Suprapubic skin (tissue), 4 donors: ENCODE measurements around the gene ATF1. TPM values are rescaled to one million over a fixed set of nuclear protein-coding genes. Genes with fewer than 3 reads are reported as not detected.

Experiments
- DNase-seq, 2 donors: peaks; one replicate each; pipeline ENCODE4 v3.0.0-alpha.2; 2019; ENCODE audit warnings: low spot score in 2 of 2
- H3K27ac ChIP-seq: fragments of 200-600 bp; sonication (generic); one replicate; pipeline ENCODE4 v1.5.1; 2019
- H3K27me3 ChIP-seq: fragments of 200-600 bp; sonication (generic); one replicate; pipeline ENCODE4 v1.5.1; 2019
- H3K36me3 ChIP-seq: fragments of 200-600 bp; sonication (generic); one replicate; pipeline ENCODE4 v1.5.1; 2019
- H3K4me1 ChIP-seq: fragments of 200-600 bp; sonication (generic); one replicate; pipeline ENCODE4 v1.5.1; 2019
- H3K4me3 ChIP-seq: fragments of 200-600 bp; sonication (generic); one replicate; pipeline ENCODE4 v1.5.1; 2019; ENCODE audit warnings: mild to moderate bottlenecking
- H3K9me3 ChIP-seq: fragments of 200-600 bp; sonication (generic); one replicate; pipeline ENCODE4 v1.5.1; 2019
- EP300 ChIP-seq: sonication (generic); formaldehyde crosslinking; IDR thresholded peaks from one replicate; pipeline ENCODE4 v1.6.1; 2017; ENCODE audit warnings: antibody characterized with exemption
- POLR2A ChIP-seq, 2 donors: fragments of 450-650 bp; IDR thresholded peaks; one replicate each; pipeline ENCODE4 v1.6.1; 2017; ENCODE audit warnings: antibody characterized with exemption in 2 of 2, mild to moderate bottlenecking in 2 of 2, moderate library complexity in 2 of 2
- POLR2AphosphoS5 ChIP-seq, 3 donors: sonication (generic); formaldehyde crosslinking; IDR thresholded peaks; one replicate each; pipeline ENCODE4 v1.6.1; 2017; ENCODE audit warnings: antibody characterized with exemption in 3 of 3
- WGBS: methylation state at CpG from one replicate; pipeline ENCODE4 v1.1.5; 2018; 5-methylcytosine and 5-hydroxymethylcytosine counted together
- total RNA-seq, 4 donors: library from RNA; depleted of rRNA; stranded (reverse); fragments of >200 nt; gene quantifications; one replicate each; pipeline ENCODE4 v1.1.0, GENCODE V29; 2016
- TF ChIP-seq, protein P1 (sequence below), 2 donors: fragments of 200-600 bp in 1 of 2; fragments of 450-650 bp in 1 of 2; sonication (generic) in 1 of 2; IDR thresholded peaks; one replicate each; pipeline ENCODE4 v1.5.1; 2016 to 2019; ENCODE audit warnings: antibody characterized with exemption in 2 of 2, mild to moderate bottlenecking in 1 of 2, moderate library complexity in 1 of 2

Gene ATF1
- total RNA-seq, 4 donors from 2014 or later, result 14.8 to 32.6 (median 18.8) TPM

DNA sequence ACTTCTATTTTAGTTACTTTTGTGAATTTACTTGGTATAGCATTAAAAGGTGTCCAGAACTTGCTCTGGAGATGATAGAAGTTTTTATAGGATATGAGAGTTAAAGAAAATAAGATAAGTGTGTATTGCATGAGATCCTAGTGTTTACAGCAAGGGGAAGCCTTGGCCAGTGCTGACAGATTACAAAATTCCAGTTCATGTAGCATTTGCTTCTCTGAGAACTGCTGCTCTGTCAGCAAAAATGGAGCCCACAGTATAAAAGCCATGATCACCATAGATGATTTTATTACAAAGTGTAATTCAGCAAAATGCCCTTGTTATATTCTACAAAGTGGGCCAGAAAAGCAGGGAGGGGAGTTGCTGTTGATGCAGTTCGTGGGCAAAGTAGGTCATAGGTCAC is 40.0 kb upstream of the ATF1 start:
- DNase-seq, result no peak
- Histone ChIP-seq H3K27me3 (no peaks in the 10 kb centered on the region), H3K4me1 (no peaks in the 10 kb centered on the region), H3K9me3 (no peaks in the 10 kb centered on the region), H3K27ac (no peak overlapping the region), H3K36me3 (peaks cover 98% of the 10 kb centered on the region), H3K4me3 (no peak overlapping the region)
- TF ChIP-seq EP300 (no peak), POLR2A (IDR thresholded peaks at IDR 0.05) (no peak), POLR2AphosphoS5 (IDR thresholded peaks at IDR 0.05) (no peak)
- TF ChIP-seq, protein P1, sequence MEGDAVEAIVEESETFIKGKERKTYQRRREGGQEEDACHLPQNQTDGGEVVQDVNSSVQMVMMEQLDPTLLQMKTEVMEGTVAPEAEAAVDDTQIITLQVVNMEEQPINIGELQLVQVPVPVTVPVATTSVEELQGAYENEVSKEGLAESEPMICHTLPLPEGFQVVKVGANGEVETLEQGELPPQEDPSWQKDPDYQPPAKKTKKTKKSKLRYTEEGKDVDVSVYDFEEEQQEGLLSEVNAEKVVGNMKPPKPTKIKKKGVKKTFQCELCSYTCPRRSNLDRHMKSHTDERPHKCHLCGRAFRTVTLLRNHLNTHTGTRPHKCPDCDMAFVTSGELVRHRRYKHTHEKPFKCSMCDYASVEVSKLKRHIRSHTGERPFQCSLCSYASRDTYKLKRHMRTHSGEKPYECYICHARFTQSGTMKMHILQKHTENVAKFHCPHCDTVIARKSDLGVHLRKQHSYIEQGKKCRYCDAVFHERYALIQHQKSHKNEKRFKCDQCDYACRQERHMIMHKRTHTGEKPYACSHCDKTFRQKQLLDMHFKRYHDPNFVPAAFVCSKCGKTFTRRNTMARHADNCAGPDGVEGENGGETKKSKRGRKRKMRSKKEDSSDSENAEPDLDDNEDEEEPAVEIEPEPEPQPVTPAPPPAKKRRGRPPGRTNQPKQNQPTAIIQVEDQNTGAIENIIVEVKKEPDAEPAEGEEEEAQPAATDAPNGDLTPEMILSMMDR (IDR thresholded peaks at IDR 0.05), result no peak
- 63% methylated on average over 1 of the region's 1 CpG for WGBS

DNA sequence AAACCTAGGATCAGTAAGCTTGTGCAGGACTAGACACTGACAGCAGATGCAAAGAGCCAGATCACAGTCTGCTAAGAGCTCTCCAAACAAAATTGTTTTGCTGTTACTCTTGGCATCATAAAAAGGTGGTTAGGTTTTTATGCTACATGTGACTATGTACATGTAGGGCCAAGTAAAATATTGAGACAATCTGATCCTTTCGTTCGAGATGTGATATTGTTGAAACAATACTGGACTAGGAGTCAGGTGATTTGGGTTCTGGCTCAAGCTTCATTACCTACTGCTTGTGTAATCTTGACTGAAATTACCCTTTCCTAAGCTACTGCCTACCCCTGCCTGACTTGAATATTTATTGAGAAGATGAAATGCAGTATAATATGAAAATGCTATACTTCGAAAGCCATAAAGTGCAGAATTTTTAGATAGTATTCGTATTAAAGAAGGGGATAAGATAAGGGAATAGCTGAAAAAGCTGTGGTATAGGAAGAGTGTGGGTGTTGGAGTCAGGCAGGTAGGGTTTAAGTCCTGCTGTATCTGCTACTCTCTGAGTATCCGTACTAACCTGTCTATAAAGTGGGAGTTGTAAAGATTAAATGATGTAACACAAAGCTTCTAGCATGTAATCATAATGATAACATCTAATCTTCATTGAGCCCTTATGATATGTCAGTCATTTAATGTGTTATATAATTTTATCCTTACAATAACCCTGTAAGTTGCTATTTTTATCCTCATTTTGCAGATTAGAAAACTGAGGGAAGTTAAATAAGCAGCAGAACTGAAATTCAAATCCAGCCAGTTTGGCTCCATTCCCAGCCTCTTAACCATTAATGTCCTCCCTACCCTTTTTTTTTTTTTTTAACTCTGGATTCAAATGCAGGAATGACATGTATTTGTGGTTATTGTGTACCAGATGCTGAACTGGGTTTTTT is 38.6 kb upstream of the ATF1 start:
- Histone ChIP-seq H3K27ac (no peak overlapping the region), H3K4me3 (no peak overlapping the region), H3K4me1 (no peaks in the 10 kb centered on the region), H3K27me3 (no peaks in the 10 kb centered on the region), H3K9me3 (no peaks in the 10 kb centered on the region), H3K36me3 (peaks cover 100% of the 10 kb centered on the region)
- WGBS, result 69% methylated on average over 5 of the region's 5 CpGs
- TF ChIP-seq, protein P1 (IDR thresholded peaks at IDR 0.05), result no peak
- TF ChIP-seq POLR2A (IDR thresholded peaks at IDR 0.05), result no peak
- TF ChIP-seq POLR2AphosphoS5 (IDR thresholded peaks at IDR 0.05), result no peak
- TF ChIP-seq EP300, result no peak
- DNase-seq, result no peak

DNA sequence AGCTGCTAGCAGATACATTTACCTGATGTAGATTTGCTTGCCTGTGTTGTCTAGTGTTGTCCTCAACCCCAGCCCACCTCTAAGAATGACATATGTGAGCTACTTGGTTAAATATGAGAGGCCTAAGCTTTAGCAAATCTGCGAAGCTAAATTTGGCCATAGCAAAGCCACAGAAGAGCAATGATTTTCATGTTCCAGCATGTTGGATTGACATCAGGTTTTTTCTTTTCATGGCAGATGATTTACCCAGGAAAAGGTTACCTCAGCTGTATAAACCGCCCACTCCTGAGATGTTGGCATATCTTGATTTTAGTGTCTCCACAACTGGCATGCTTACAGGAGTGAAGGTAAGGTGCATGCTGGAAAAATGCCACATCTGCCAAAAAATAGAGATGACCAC is 36.4 kb upstream of the ATF1 start:
- no peak for TF ChIP-seq POLR2A (IDR thresholded peaks at IDR 0.05)
- TF ChIP-seq EP300, result no peak
- no peak for TF ChIP-seq POLR2AphosphoS5 (IDR thresholded peaks at IDR 0.05)
- TF ChIP-seq, protein P1 (IDR thresholded peaks at IDR 0.05), result no peak
- DNase-seq, result no peak
- Histone ChIP-seq H3K27me3 (no peaks in the 10 kb centered on the region), H3K9me3 (no peaks in the 10 kb centered on the region), H3K4me3 (no peak overlapping the region), H3K36me3 (peaks cover 100% of the 10 kb centered on the region), H3K27ac (no peak overlapping the region), H3K4me1 (no peaks in the 10 kb centered on the region)
- 80% methylated on average over 2 of the region's 2 CpGs for WGBS

DNA sequence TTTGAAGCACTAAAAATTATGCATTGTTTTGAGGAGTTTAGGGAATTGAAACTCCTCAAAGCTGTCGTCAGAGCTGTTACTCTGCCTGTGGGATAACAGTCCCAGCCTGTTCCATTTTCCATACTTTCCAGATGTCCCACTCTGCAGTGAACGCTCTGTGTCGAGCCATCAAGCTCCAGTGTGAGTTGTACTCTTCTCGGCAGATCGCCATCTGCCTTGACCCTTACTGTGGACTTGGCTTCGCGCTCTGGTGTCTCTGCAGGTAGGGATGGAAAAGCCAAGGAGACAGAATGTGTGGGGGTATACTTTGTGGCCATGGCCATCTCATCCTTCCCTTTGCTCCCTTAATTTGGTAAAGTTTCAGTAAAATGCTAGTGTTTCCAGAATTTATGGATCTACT is 35.5 kb upstream of the ATF1 start:
- H3K36me3 ChIP-seq, result peaks cover 100% of the 10 kb centered on the region
- H3K27ac ChIP-seq, result no peak overlapping the region
- H3K4me1 ChIP-seq, result no peaks in the 10 kb centered on the region
- no peak for DNase-seq
- H3K9me3 ChIP-seq, result no peaks in the 10 kb centered on the region
- H3K27me3 ChIP-seq, result no peaks in the 10 kb centered on the region
- 82% methylated on average over 7 of the region's 7 CpGs for WGBS
- no peak overlapping the region for H3K4me3 ChIP-seq
- TF ChIP-seq, protein P1 (IDR thresholded peaks at IDR 0.05), result no peak
- no peak for TF ChIP-seq POLR2AphosphoS5 (IDR thresholded peaks at IDR 0.05)
- TF ChIP-seq EP300, result no peak
- TF ChIP-seq POLR2A (IDR thresholded peaks at IDR 0.05), result no peak

DNA sequence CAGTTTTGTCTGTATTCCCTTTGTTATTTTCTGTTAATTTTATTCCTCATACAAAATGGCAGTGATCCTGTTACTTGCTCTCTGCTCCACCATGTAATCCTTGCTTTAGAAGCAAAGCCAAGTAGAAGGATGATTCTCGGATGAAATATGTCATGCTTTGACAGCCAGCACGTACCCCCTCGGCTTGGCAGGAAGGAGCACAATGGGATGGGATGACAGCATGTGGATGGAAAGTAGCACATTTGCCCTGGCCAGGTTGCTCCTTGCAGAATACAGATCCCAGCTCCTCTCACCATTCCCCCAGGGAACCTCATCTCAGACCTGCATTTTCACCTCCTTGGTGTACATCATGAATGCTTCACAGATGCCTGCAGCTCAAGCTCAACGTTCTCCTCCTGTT is 35.1 kb upstream of the ATF1 start:
- no peak overlapping the region for H3K27ac ChIP-seq
- no peaks in the 10 kb centered on the region for H3K4me1 ChIP-seq
- TF ChIP-seq, protein P1 (IDR thresholded peaks at IDR 0.05), result no peak
- no peak for TF ChIP-seq POLR2AphosphoS5 (IDR thresholded peaks at IDR 0.05)
- TF ChIP-seq EP300, result no peak
- TF ChIP-seq POLR2A (IDR thresholded peaks at IDR 0.05), result no peak
- no peaks in the 10 kb centered on the region for H3K9me3 ChIP-seq
- DNase-seq, result no peak
- H3K27me3 ChIP-seq, result no peaks in the 10 kb centered on the region
- H3K4me3 ChIP-seq, result no peak overlapping the region
- peaks cover 100% of the 10 kb centered on the region for H3K36me3 ChIP-seq
- 81% methylated on average over 4 of the region's 4 CpGs for WGBS
